BLaER1 treated with 17β-estradiol and CSF1 and Interleukin-3, amounts not matched to agents 10 nM and 100 nM (cell line): ENCODE measurements around the gene NXPH3.

Source experiments
- H3K27ac ChIP-seq, 11 experiments: shearing (Covaris generic); formaldehyde crosslinking; 2 replicates each; pipeline ENCODE4 v1.8.1; 2022
- H3K27me3 ChIP-seq, 11 experiments: shearing (Covaris generic); formaldehyde crosslinking; 2 replicates each; pipeline ENCODE4 v1.8.1; 2022
- H3K36me3 ChIP-seq, 11 experiments: shearing (Covaris generic); formaldehyde crosslinking; 2 replicates each; pipeline ENCODE4 v1.8.1; 2022
- H3K4me1 ChIP-seq, 10 experiments: shearing (Covaris generic); formaldehyde crosslinking; 2 replicates each; pipeline ENCODE4 v1.8.1; 2022
- H3K4me2 ChIP-seq, 11 experiments: shearing (Covaris generic); formaldehyde crosslinking; 2 replicates each; pipeline ENCODE4 v1.8.1; 2022
- H3K4me3 ChIP-seq, 10 experiments: shearing (Covaris generic); formaldehyde crosslinking; 2 replicates each; pipeline ENCODE4 v1.8.1; 2022
- H3K9ac ChIP-seq, 11 experiments: shearing (Covaris generic); formaldehyde crosslinking; 2 replicates each; pipeline ENCODE4 v1.8.1; 2022
- H3K9me3 ChIP-seq, 11 experiments: shearing (Covaris generic); formaldehyde crosslinking; replicated peaks in 1 of 11; 2 replicates each; pipeline ENCODE4 v1.8.1; 2022
- H4K20me1 ChIP-seq, 11 experiments: shearing (Covaris generic); formaldehyde crosslinking; 2 replicates each; pipeline ENCODE4 v1.8.1; 2022
- Cebpa-rat ChIP-seq, 11 experiments: shearing (Covaris generic); IDR thresholded peaks; 2 replicates each; pipeline ENCODE4 v1.8.1; 2022

NXPH3 gene

DNA sequence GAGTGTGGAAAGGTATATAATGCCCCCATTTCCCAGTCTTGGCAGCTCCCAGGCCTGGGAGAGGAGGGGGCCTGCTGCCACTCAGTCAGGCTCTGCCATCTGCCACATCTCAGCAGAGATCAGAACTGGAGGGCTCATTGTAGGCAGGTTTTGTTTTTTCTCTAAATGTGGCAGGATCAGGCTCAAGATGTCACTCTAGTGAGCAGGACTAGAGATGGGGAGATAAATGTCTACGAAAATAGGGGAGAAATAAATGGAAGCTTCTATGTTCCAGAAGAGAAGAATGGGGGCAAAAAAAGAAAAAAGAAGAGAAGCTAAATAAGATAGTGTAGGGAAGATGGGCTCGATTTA lies 13.9 kb downstream of the NXPH3 start:
- H3K27ac ChIP-seq: no peak overlapping the region
- no peak overlapping the region for H3K4me3 ChIP-seq
- H3K27me3 ChIP-seq: no peaks in the 10 kb centered on the region
- H3K4me1 ChIP-seq: peaks cover 0 to 8% (median 0%) of the 10 kb centered on the region in 10 experiments; a peak in 6 of 20 replicates
- H3K9ac ChIP-seq: no peak overlapping the region
- no peak for TF ChIP-seq Cebpa-rat (IDR thresholded peaks at IDR 0.05)
- H4K20me1 ChIP-seq: peaks cover 0 to 11% (median 0%) of the 10 kb centered on the region in 11 experiments; a peak in 2 of 22 replicates
- no peak overlapping the region for H3K4me2 ChIP-seq
- peaks cover 0 to 30% (median 12%) of the 10 kb centered on the region in 11 experiments; a peak in 16 of 22 replicates for H3K36me3 ChIP-seq
- no peaks in the 10 kb centered on the region for H3K9me3 ChIP-seq

DNA sequence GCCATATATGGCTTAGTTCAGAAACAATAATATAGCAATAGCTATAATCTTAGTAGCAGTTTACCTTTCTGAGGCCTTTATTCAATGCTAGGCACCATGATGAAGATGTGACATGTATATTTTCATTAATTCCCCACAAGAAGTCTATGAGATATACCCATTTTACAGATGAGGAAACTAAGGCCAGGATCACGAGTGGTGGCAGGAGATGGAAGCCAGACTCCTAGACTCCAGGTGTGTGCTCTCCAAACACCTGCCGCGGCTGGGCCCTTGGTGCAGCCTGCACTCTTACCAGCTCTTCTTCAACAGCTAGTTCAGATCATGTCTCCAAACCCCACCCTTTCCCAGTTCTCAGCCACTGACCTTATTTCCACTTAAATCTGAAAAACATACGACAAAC lies 15.2 kb downstream of the NXPH3 start:
- H3K4me2 ChIP-seq: no peak overlapping the region
- no peak for TF ChIP-seq Cebpa-rat (IDR thresholded peaks at IDR 0.05)
- H4K20me1 ChIP-seq: peaks cover 0 to 11% (median 0%) of the 10 kb centered on the region in 11 experiments; a peak in 2 of 22 replicates
- no peaks in the 10 kb centered on the region for H3K9me3 ChIP-seq
- H3K36me3 ChIP-seq: peaks cover 2 to 44% (median 24%) of the 10 kb centered on the region in 11 experiments
- peaks cover 0 to 8% (median 0%) of the 10 kb centered on the region in 10 experiments; a peak in 3 of 20 replicates for H3K4me1 ChIP-seq
- no peaks in the 10 kb centered on the region for H3K27me3 ChIP-seq
- no peak overlapping the region for H3K4me3 ChIP-seq
- H3K9ac ChIP-seq: no peak overlapping the region
- no peak overlapping the region for H3K27ac ChIP-seq

DNA sequence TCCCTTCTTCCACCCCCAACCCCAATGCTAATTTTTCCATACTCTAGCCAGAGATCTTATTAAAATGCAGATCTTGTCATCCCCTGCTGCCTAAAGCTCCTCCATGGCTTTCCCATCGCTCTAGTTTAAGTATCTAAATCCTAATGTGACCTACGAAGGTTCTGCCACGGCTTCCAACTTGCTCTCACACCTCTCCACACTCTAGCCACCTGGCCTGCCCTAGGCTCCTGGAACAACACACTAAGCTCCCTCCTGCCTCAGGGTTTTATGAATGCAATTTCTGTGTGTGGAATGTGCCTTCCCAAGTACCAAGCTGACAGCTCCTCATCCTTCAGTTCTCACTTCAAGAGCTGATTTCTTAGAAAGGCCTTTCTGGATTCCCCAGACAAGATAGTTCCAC lies 16.6 kb downstream of the NXPH3 start:
- no peak overlapping the region for H3K9ac ChIP-seq
- H3K27me3 ChIP-seq: no peaks in the 10 kb centered on the region
- H3K4me1 ChIP-seq: peaks cover 0 to 8% (median 0%) of the 10 kb centered on the region in 10 experiments; a peak in 3 of 20 replicates
- no peak overlapping the region for H3K4me2 ChIP-seq
- H3K36me3 ChIP-seq: peaks cover 14 to 57% (median 38%) of the 10 kb centered on the region in 11 experiments
- no peaks in the 10 kb centered on the region for H3K9me3 ChIP-seq
- H3K4me3 ChIP-seq: no peak overlapping the region
- no peak overlapping the region for H3K27ac ChIP-seq
- H4K20me1 ChIP-seq: peaks cover 0 to 11% (median 0%) of the 10 kb centered on the region in 11 experiments; a peak in 2 of 22 replicates
- TF ChIP-seq Cebpa-rat (IDR thresholded peaks at IDR 0.05): no peak

DNA sequence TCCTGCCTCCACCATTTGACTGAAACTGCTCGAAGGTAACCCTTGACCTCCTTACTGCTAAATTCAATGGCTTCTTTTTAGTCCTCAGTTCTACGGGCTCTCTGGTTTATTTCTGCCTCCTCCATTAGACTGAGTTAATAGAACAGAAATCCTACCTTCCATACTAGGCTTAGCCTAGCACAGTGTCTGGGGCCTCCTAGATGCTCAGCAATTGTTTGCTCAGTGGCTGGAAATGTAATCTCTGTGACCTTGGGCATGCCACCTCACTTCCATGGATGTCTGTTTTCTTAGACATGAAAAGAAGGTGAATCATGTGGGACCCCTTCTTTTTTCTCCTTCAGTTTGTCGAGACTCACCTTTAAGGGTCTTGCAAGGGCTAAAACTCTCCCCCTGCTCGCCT lies 19.7 kb downstream of the NXPH3 start:
- no peak overlapping the region; a peak in 1 of 22 replicates for H3K9ac ChIP-seq
- no peak overlapping the region for H3K4me3 ChIP-seq
- no peaks in the 10 kb centered on the region for H3K9me3 ChIP-seq
- H4K20me1 ChIP-seq: 0 out of 22 replicates have a peak, but pooled peaks cover 0 to 5% (median 0%) of the 10 kb centered on the region in 11 experiments
- peaks cover 0 to 15% (median 11%) of the 10 kb centered on the region in 10 experiments; a peak in 18 of 20 replicates for H3K4me1 ChIP-seq
- peaks cover 45 to 88% (median 67%) of the 10 kb centered on the region in 11 experiments for H3K36me3 ChIP-seq
- H3K27me3 ChIP-seq: no peaks in the 10 kb centered on the region
- H3K4me2 ChIP-seq: no peak overlapping the region
- no peak overlapping the region for H3K27ac ChIP-seq
- TF ChIP-seq Cebpa-rat (IDR thresholded peaks at IDR 0.05): no peak

DNA sequence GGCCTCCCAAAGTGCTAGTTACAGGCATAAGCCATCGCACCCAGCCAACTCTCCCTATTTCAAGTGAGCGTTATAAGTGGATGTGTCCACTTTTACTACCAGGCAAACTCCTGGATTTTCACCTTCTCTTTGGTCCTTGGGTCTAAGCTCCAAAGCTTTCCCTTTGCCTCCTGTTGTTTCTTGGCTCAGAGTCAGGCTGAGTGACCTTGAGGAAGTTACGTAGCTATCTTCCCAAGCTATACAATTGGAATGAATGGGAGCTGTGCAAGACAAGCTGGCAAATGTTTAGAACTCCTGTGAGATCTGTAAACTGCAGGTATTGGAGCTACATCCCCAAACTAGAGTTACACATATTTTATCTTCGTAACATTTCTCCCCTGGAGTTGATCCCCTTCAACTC lies 20.3 kb downstream of the NXPH3 start:
- no peak for TF ChIP-seq Cebpa-rat (IDR thresholded peaks at IDR 0.05)
- Histone ChIP-seq H3K36me3 (peaks cover 51 to 91% (median 74%) of the 10 kb centered on the region in 11 experiments), H3K4me2 (no peak overlapping the region), H4K20me1 (0 out of 22 replicates have a peak, but pooled peaks cover 0 to 5% (median 0%) of the 10 kb centered on the region in 11 experiments), H3K9me3 (no peaks in the 10 kb centered on the region), H3K9ac (no peak overlapping the region), H3K27me3 (no peaks in the 10 kb centered on the region), H3K27ac (no peak overlapping the region), H3K4me3 (no peak overlapping the region), H3K4me1 (peaks cover 0 to 15% (median 11%) of the 10 kb centered on the region in 10 experiments; a peak in 18 of 20 replicates)

DNA sequence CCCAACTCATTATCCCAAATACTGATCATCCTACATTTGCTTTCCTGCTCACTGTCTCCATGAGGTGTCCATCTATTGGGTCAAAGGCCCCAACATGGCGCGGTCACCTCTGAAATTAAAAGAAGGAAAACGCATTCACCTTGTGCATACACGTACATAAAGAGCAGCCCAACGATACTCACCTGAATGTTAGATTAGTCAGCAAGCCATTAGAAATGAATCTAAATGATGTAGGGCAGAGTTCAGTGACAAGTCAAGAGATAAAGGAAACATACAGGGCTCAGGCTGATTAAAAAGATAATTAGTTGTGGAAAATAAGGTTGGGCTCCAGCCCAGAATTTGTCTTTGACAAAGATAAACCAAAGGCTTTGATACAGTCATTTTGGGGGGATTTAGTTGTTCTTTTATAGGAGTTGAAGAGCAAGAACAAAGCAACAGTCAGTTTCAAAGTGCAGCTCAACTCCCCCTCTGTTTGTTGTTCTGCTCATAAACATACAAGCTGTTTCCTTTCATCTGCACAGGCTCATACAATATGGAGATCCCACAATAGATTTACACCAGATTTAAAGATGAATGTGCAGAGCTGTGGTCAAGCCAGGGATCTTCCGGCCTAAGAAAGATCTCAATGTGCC lies 21.1 kb downstream of the NXPH3 start:
- Histone ChIP-seq H3K4me2 (no peak overlapping the region), H3K36me3 (peaks cover 59 to 94% (median 81%) of the 10 kb centered on the region in 11 experiments), H3K27ac (no peak overlapping the region), H3K27me3 (no peaks in the 10 kb centered on the region), H3K4me3 (no peak overlapping the region), H3K9me3 (no peaks in the 10 kb centered on the region), H4K20me1 (0 out of 22 replicates have a peak, but pooled peaks cover 0 to 7% (median 0%) of the 10 kb centered on the region in 11 experiments), H3K4me1 (peaks cover 0 to 15% (median 11%) of the 10 kb centered on the region in 10 experiments; a peak in 18 of 20 replicates), H3K9ac (no peak overlapping the region)
- TF ChIP-seq Cebpa-rat (IDR thresholded peaks at IDR 0.05): no peak

DNA sequence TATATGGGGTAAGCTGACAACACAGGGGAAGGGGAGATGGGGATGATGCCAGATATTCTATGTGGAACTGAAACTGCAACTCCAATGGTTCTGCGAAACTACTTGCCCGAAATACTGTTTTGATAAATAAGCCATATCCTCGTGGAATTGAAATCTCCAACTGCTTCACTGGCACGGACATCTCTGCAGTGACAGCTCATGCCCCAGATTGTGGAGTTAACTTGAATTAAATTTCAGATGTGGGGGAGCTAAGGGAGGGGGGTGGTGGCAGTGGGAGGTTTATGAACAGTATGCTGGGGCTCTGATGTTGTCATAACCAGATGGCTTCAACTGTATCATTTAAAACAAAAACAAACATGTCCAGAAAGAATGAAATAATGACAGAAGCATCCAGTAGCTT lies 21.8 kb downstream of the NXPH3 start:
- peaks cover 0 to 15% (median 11%) of the 10 kb centered on the region in 10 experiments; a peak in 18 of 20 replicates for H3K4me1 ChIP-seq
- H3K27ac ChIP-seq: no peak overlapping the region
- H3K36me3 ChIP-seq: peaks cover 66 to 100% (median 88%) of the 10 kb centered on the region in 11 experiments
- no peak for TF ChIP-seq Cebpa-rat (IDR thresholded peaks at IDR 0.05)
- H3K9me3 ChIP-seq: no peaks in the 10 kb centered on the region
- peak overlapping the region in 5 of 11 experiments; percentile 30 to 68 (median 43); a peak in 5 of 22 replicates for H3K4me2 ChIP-seq
- H4K20me1 ChIP-seq: 0 out of 22 replicates have a peak, but pooled peaks cover 0 to 12% (median 0%) of the 10 kb centered on the region in 11 experiments
- H3K9ac ChIP-seq: no peak overlapping the region
- no peaks in the 10 kb centered on the region for H3K27me3 ChIP-seq
- no peak overlapping the region for H3K4me3 ChIP-seq

DNA sequence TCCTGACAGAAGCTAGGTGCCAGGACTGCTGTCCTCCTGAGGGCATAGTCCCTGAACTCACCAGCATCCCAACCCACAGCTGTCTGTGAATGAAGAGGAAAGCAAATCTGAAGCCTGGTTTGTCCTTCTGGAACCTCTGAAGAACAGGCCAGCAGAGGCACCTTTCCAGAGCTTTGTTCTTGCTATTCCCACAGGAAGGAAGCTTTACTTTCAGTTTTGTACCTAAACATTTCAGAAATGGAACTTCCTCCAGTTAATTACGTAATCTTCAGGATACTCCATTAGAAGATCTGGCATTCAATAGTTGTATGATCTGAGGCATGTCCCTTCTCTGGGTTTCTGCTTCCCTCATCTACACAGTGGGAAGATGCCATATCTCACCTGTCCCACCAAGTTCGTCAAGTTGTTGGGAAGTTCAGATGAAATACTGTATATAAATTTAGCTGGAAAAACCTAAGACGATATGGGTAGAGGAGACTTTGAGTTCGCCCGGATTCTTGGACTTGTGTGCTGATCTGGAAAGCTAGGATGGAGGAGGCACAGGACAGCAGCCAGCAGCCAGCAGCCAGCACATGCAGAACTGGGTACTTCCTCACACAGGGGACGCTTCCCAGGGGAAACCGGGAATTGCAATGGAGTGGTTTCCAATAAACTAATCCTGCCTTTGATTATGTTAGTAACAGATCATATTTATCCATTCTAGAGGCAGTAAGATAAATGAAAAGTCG lies 22.4 kb downstream of the NXPH3 start:
- no peak overlapping the region for H3K27ac ChIP-seq
- no peaks in the 10 kb centered on the region for H3K27me3 ChIP-seq
- H3K4me3 ChIP-seq: no peak overlapping the region
- H4K20me1 ChIP-seq: 0 out of 22 replicates have a peak, but pooled peaks cover 0 to 12% (median 0%) of the 10 kb centered on the region in 11 experiments
- no peaks in the 10 kb centered on the region for H3K9me3 ChIP-seq
- H3K4me1 ChIP-seq: peaks cover 3 to 21% (median 16%) of the 10 kb centered on the region in 10 experiments
- H3K9ac ChIP-seq: no peak overlapping the region
- peak in 1 of 11 experiments; percentile 31; a peak in 2 of 22 replicates for TF ChIP-seq Cebpa-rat (IDR thresholded peaks at IDR 0.05)
- peaks cover 66 to 98% (median 89%) of the 10 kb centered on the region in 11 experiments for H3K36me3 ChIP-seq
- H3K4me2 ChIP-seq: peak overlapping the region in 9 of 11 experiments; percentile 1 to 68 (median 38); a peak in 14 of 22 replicates

DNA sequence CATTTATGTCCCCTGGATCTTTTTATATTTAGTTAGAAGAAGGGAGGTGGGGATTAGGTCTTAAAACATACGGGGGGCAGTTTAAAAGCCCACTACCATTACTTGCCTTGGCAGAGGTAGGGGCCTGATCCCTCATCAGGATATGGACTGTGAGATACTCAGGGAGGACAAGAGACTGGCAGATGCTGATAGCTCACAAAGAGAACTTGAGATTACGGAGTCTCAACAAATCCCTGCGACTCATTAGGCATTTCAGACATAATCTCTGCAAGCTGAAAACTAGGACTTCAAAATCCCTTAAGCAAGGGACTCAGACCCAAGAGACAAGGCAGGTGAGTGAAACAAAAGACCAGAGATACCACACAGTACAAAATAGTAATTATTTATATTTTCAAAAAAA lies 23.2 kb downstream of the NXPH3 start:
- TF ChIP-seq Cebpa-rat (IDR thresholded peaks at IDR 0.05): no peak

More for the DNA sequence above, 23.2 kb downstream of the NXPH3 start:
- no peak overlapping the region for H3K27ac ChIP-seq
- H3K4me3 ChIP-seq: no peak overlapping the region
- peaks cover 9 to 30% (median 24%) of the 10 kb centered on the region in 10 experiments for H3K4me1 ChIP-seq
- no peak overlapping the region for H3K4me2 ChIP-seq
- 0 out of 22 replicates have a peak, but pooled peaks cover 0 to 12% (median 0%) of the 10 kb centered on the region in 11 experiments for H4K20me1 ChIP-seq
- H3K27me3 ChIP-seq: no peaks in the 10 kb centered on the region
- peaks cover 72 to 100% (median 93%) of the 10 kb centered on the region in 11 experiments for H3K36me3 ChIP-seq
- H3K9ac ChIP-seq: no peak overlapping the region
- H3K9me3 ChIP-seq: no peaks in the 10 kb centered on the region
